Fibroblast of skin of right biceps (primary cell): ENCODE data around the gene DLX1.
"Not testable (repeated sequence)": the region's sequence is repeated elsewhere in the genome, so short reads cannot be mapped to it uniquely, and the experiment has no call there.

ENCODE experiments used
- DNase-seq: peaks from one replicate; pipeline ENCODE4 v3.0.0-alpha.2; 2013

Gene DLX1

GRCh38 chr2:172100080-172100934 is 15.0 kb downstream of the DLX1 start:
- no peak for DNase-seq

- peak; percentile 57 for DNase-seq
Observed at GRCh38 chr2:172100935-172101820, 15.9 kb downstream of the DLX1 start.

- no peak for DNase-seq
Observed at GRCh38 chr2:172101821-172102390, 16.6 kb downstream of the DLX1 start.

GRCh38 chr2:172102391-172103359 is 17.4 kb downstream of the DLX1 start, which contains the start of gene DLX2:
Gene DLX2, minus strand, starts transcription at chr2:172102900. Its CDS starts 362 bp downstream, at chr2:172102538.
- DNase-seq: peak; percentile 92

GRCh38 chr2:172103471-172104272 is 18.4 kb downstream of the DLX1 start:
- DNase-seq: peak; percentile 80

GRCh38 chr2:172105471-172106107 is 20.3 kb downstream of the DLX1 start:
- no peak for DNase-seq

GRCh38 chr2:172106108-172106961 is 21.0 kb downstream of the DLX1 start:
- peak; percentile 56 for DNase-seq

GRCh38 chr2:172107690-172108586 is 22.6 kb downstream of the DLX1 start:
- DNase-seq: no peak

GRCh38 chr2:172108587-172108930 is 23.3 kb downstream of the DLX1 start:
- DNase-seq: no peak

- no peak for DNase-seq
Observed at GRCh38 chr2:172109256-172109987, 24.1 kb downstream of the DLX1 start.

GRCh38 chr2:172109988-172110811 is 24.9 kb downstream of the DLX1 start:
- no peak for DNase-seq

GRCh38 chr2:172113617-172114016 is 28.3 kb downstream of the DLX1 start:
- DNase-seq: peak; percentile 66

GRCh38 chr2:172114176-172114575 is 28.9 kb downstream of the DLX1 start:
- not testable (repeated sequence) for DNase-seq

GRCh38 chr2:172114579-172114978 is 29.3 kb downstream of the DLX1 start:
- DNase-seq: no peak

- DNase-seq: no peak
Observed at GRCh38 chr2:172116107-172116506, 30.8 kb downstream of the DLX1 start.

- peak; percentile 77 for DNase-seq
Observed at GRCh38 chr2:172119089-172119488, 33.8 kb downstream of the DLX1 start.

GRCh38 chr2:172120118-172120517 is 34.8 kb downstream of the DLX1 start:
- no peak for DNase-seq
